Hematopoietic multipotent progenitor cell treated with erythropoietin and hydrocortisone succinate and interleukin-3 and kit ligand, for 17 days (in vitro differentiated cells): ENCODE results near the gene TTLL10.

Source experiments
- DNase-seq: peaks from one replicate; pipeline ENCODE4 v3.0.0-alpha.2; 2015; ENCODE audit warnings: low spot score

The TTLL10 gene

DNA sequence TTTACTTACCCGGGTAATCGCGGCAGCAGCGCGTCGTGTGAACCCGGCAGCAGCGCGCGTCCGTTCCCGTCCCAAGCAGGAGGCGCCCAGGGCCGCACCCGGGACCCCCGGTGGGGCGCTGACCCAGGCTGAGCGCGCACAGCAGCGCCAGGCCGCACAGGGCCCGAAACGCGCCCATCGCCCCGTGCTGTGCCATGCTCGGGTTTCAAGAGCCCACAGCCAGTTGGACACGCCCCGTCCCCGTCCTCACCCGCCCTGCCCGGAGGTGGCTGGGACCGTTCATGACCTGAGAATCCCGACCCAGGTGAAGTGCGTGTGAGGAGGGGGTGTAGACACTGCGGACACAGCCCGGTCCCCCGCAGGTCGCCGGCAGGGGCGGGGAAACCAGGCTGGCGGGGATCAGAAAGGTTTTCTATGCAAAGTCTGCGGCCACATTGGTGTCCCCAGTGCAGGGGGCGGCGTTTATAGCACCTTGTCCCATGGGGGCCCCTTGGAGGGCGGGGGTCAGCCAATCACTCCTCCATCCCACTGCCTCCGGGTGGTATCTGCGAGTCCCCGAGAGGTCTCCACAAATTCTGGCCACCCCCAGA is 32.8 kb downstream of the TTLL10 start, which contains the start of gene TNFRSF18:
Gene TNFRSF18 (minus strand): TSS at position 217 of the 590 bp plus-strand sequence. CDS start 21 bp downstream, at position 196.
- DNase-seq = no peak

DNA sequence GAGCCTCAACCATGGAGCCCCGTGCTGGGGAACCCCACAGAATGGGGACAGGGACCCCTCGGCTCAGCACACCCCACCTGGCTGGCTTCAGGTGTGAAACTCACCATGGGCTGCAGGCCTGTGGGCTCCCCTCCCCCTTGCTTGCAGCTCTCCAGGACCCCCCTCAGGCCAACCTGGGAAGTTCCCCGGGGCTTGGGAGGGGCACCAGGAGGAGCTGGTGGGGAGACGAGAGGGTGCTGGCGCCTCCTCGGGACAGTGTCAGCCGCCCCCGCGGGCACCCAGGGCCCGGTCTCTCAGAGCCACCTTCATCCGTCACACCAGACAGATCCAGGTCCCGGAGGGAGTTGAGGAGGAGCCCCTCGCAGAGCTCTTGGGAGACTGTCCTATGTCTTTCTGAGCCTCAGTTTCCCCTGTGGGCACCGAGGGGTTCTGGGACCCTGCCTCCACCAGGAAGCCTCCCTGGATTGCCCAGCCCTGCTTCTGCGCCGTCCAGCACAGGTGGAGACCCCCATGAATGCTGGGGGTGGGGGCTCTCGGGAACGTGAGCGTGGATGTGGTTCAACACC is 33.4 kb downstream of the TTLL10 start:
- no peak for DNase-seq

DNA sequence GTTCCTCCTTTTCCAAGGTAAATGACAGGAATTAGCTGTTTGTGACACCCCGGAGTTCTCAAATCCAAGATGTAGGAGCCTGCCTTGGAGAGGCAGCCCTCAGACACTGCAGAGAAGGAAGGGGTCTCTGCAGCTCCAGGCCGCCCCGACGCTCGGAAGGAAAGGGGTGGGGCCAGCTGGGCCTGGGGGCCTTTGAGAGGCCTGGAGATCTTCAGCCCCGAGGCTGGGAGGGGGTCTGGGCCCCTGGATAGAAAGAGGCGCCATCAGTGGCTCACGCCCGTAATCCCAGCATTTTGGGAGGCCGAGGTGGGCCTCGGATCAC is 33.9 kb downstream of the TTLL10 start:
- no peak for DNase-seq

DNA sequence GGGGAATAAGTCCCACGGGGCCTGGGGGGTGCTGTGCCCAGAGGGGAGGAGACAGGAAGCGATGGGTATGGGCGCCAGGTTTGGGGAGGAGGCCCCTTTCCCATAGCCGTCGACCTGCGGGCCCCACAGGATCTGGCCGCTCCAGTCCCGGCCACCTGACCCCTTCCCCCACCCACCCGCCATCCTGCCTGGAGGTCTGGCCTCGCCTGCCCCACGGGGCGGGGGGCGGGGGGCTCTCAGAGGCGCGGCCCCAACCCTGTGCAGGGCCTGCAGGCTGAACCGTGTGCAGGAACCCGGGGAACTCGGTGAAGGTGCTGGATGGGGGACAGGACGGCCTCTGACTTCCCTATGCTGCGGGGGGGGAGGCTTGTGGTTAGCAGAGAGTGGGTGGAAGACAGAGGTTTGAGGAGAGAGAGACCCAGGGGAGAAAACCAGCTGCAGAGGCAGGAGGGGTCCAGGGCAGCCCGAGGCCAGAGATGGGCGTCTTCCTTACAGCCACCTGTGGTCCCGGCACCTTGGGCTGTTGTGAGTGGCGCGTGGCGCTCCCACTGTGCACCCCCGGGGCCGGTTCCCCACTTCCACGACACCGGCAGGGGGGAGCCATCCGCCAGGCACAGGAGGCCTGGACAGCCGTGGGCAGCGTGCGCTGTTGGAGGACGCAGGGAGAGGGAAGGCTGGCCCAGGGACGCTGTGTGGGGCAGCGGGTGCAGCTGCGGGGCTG is 35.2 kb downstream of the TTLL10 start:
- no peak for DNase-seq

DNA sequence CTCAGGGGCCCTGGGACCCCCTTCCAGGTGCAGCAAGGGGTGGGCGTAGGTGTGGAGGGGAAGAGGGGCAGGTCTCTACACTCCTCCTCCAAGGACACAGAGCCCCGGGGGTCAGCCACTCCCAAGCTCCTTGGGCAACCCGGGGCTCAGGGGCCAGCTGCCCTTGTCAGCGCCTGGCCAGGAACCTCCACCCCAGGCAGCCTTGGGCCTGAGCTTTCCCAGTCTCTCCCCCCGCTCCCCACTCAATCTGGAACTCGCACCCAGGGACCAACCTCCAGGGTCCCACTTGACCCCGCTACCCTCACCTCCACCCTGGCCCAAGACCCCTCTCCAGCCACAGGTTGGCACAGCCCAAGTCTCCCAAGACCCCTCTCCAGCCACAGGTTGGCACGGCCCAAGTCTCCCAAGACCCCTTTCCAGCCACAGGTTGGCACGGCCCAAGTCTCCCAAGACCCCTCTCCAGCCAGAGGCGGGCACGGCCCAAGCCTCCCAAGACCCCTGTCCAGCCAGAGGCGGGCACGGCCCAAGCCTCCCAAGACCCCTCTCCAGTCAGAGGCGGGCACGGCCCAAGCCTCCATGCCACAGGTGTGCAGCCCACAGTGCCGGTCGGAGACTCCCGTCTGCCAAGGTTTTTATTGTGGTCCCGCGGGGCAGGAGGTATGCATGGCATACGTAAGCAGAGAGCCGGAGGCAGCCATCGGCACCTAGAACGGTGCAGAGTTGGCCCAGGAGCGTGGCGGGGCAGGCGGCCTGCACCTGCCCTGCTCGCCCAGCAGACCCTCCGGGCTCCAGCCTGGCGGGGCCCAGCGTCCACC is 37.3 kb downstream of the TTLL10 start:
- no peak for DNase-seq

DNA sequence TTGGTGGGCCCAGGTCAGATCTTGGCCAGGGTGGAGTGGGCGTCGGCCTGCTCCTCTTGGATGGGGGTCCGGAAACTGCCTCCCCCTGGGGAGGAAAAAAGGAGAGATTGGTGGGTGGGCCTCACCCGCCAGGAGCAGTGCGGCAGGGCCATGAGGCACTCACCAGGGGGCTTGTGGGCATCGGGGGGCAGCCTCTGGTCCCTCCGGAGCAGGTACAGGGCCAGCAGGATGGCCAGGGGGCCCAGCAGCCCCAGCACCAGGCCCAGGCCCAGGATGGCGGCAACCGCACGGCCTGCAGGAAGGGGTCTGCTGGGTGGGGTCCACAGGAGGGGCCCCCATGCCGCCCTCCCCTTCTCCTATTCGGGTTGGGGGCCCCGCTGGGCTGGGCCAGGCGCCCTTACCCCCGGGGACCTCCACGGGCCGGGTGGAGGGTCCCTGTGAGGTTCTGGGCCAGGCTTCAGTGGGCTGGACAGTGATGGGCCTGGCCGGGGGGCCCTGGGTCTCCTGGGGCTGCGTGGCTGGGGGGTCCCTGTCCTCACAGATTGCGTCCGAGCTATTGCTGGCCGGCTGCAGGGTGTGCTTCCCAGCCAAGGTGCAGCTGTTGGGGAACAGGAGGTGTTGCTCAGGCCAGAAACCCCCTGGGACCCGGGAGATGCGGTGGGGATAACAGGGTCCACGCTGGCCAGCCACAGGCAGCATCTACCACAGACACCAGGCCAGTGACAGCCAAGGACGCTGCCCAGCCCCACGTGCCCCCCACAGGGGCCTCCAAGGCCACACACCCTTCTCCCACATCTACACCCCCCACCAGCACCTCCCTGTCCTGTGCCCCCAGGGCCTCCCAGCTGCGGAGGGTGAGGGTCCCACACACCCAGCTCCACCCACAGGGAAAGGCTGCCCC is 38.1 kb downstream of the TTLL10 start:
- DNase-seq = no peak

DNA sequence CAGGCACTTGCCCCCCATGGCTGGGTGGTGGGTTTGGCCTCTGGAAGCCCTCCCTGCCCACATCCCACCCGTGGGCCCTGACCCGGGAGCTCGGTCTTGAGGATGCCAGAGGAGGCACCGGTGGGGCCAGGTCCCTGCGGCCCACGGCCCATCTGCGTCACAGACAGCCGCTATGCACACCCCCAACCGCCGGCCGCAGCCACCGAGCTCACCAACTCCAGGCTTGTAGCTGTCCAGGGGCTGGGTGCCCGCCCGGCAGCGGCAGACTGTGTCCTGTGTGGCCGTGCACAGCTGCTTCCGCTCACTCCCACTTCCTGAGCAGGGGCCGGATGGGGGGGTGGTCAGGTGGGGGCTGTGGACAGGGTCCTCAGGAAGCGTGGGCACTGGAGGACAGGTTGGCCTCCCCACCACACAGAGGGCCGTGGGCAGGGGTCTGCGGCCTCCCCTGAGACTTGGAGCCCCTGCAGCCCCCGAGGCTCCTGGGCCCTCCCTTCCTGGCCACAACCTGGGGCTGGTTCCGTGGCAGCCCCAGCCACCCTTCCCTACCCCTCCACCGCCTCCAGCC is 39.2 kb downstream of the TTLL10 start:
- DNase-seq = no peak

DNA sequence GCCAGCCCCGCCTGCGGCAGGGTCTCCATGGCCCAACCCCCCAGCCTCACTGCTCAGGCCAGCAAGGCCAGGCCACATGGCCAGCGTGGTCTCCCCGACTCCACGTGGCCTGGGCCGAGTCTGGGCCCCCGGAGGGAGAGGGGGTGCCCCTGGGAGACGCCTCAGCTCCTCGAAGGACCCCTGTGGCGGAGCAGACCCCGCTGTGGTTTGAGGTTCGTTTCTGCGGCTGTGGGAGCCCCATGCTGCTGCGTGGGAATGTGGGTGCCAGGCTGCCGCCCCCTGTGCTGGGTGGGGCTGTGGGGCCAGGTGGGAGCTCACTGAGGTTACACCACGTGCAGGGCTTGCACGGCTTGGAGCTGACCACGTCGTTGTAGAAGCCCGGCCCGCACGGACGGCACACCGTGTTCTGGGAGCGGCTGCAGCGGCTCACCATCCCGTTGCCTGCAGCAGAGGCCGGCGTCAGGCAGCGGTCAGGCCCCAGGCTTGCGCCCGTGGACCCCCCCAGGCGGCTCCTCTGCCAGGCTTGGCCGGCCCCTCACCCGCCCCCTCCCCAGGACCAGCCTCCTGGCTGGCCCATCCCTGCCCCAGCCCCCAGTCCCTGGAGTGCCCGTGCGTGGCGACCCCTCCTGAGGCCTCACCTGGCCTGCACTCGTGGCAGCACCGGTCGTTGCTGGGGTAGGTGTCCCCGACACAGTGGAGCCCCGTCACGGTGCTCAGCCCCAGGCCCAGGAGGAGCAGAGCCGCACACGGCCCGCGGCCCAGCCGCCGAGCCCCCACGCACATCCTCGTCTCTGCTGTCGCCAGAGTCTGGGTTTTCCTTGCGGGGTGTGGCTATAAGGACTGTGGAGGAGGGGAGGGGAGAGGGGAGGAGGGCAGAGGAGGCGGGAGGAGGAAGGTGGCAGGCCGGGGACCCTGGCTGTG is 39.9 kb downstream of the TTLL10 start, which contains the start of gene TNFRSF4:
Gene TNFRSF4 (minus strand): TSS at position 809 of the 921 bp plus-strand sequence. CDS start 26 bp downstream, at position 783.
- no peak for DNase-seq

DNA sequence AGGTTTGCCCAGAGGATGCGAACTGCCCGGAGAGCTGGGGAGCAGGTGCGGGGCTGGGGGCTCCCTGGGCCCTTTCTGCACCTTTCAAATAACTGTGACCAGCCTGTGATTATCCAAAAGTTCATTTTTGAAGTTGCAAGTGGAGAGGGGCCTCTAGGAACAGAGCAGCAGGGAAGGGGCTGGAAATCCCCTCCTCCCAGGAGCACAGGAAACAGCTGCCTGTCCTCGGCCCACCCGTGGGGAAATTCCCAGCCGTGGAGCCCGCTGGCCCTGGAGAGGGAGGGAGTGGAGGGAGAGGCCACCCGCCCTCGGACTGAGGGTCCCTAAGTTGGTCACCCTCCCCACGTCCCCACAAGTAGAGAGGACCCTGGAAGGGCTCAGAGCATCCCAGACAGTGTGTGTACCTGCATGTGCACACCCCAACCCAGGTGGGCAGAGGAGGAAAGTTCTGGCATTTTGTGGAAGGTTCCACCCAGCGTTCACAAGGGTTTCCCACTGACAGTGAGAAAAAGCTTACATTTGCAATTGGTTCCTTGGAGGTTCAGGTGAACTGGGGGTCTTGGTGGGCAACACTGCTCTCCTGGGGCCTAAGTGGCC is 41.5 kb downstream of the TTLL10 start:
- DNase-seq = no peak

DNA sequence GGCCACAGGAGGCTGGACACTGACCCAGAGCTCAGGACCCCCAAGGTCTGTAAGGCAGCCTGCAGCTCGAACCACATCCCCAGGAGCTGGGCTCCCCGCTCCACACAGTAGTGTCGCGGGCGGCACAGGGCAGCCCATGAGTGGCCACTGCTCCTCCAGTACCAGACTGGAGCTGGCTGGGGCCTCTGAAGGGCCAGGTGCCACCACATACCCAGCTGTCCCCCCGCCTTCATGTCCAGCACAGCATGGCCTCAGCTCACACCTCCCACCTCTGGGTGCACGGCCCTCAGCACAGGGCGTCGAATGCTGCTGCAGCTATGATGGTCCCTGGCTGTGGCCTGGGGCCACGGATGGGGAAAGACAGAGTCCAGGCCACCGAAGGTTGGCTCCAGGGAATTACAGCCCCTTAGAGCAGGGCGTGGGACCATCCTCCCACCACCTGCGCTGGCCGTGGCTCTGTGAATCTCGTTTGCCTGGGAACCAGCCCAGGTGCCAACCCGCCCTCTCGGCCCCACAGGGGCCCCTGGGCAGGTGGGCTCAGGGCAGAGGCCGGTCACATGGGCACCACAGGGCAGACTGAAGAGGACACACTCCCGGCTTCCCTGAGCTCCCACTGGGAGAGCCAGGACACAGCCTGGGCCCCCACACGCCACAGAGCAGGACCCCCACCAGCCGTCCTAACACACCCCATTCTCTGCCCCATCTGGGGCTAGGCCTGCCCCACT is 42.4 kb downstream of the TTLL10 start:
- DNase-seq = no peak

DNA sequence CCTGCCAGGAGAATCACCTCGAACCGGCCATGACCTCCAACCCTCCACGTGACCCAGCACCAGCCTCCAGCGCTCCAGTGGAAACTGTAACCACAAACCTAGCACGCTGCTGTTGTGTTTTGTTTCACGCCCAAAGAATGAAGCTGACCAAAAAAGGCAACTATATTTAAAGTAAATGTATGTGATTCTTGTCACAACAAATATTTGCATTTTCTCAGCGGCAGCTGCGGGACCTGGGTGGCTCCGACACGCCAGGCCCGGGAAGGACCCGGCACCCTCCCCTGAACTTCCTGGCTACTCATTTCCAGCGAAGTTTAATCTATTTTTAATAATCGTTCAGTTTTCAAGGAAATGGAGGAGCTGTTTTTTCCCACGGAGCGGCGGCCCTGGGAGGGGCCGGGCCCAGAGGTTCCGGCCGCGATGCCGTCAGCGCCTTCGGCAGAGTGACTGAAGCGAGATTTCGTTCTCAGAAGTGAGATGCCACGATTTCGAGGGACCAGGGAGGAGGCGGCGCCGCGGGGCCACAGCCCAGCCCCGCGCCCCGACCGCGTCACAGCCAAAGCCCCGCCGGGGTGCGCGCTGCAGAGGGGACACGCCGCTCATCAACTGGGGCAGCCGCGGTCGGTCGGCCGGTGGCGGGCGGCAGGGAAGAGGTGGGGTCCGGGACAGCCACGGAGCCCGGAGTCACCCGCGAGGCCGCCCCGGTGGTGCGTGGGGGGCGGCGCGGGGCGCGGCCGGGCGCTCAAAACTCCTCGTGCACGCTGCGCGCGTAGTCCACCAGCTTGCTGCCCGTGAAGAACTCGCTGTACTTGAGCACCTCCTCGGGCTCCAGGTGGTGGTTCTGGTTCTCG is 43.3 kb downstream of the TTLL10 start:
- DNase-seq = no peak

DNA sequence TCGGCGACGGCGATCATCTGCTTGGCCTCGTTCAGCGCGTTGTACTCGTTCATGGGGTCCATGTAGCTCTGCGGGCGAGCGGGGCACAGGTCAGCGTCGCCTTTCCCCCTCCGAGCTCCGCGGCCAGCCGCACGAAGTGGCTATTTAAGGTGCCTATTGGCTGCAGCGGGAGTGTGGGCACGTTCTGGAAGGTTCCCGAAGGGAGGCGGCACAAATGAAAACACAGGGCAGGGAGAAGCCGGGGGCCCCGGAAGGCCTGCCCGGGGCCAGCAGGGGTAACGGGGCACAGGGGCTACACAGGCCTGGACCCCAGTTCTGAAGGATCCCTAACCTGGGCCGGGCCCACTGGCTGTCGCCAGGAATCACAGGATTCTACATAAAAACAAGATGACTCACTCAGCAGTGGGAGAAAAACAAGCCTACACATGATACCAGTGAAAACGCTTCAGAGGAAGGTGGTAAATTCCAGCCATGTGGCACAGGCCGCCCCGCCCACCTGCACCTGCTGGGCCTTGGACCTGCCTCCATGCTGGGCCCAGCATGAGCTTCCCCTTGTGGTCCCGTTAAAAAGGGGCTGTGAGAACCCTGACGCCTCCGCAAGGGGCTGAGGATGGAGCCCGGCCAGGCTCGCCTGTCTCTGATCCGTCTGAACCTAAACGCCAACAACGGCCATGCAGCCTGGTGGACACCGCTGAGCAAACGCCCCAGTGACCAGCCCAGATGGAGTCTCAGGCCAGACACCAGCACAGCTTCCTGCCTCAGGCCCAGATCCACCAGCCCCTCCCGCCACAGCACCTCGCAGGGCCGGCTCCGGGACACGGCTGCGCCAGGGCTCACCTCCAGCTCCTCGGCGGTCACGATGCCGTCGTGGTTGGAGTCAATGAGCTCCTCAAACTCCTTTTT is 44.2 kb downstream of the TTLL10 start:
- no peak for DNase-seq

DNA sequence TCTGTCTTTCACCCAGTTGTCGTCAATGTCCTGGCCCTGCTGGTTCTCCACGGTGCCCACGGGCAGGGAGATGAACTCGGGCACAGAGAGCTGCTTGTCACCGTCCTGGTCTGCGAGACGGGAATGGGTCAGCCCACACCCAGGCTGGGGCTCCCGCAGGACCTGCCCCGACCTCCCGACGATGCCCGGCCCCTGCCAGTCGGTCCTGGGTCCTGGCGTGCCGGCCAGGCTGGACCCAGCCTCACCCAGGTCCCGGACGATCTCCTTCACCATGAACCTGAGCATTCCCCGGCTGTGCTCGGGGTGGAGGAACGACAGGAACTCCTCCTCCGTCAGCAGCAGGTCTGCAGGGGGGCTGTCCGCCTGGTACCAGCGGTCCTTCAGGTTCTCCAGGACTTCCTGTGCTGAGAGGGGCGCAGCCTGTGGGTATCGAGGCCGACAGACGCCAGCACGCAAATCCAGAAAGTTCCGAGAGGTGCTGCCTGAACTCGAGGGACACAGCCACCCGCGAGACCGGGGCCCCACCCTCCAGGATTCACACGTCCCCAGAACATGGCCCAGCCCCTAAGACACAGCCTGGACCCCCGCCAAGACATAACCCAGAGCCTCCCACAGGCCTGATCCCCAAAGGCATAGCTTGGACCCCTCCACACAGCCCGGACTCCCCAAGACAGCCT is 45.0 kb downstream of the TTLL10 start:
- DNase-seq = no peak

DNA sequence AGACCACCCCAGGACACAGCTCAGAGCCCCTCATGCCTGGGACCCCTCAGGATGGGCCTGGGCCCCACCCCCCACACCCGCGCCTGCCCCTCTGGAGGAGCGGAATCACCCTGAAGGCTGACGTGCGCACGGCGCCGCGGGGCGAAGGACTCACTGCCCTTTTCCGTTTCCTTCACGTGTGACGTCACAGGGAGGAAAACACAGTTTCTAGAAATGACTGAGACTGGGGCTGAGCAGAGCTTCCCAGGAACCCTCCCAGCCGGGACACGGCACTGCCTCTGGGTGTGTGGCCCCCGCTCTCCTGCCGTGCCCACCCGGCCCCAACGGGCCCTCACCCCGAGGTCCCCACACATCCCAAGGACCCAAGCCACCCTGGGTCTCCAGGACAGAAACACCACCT is 45.7 kb downstream of the TTLL10 start:
- no peak for DNase-seq

DNA sequence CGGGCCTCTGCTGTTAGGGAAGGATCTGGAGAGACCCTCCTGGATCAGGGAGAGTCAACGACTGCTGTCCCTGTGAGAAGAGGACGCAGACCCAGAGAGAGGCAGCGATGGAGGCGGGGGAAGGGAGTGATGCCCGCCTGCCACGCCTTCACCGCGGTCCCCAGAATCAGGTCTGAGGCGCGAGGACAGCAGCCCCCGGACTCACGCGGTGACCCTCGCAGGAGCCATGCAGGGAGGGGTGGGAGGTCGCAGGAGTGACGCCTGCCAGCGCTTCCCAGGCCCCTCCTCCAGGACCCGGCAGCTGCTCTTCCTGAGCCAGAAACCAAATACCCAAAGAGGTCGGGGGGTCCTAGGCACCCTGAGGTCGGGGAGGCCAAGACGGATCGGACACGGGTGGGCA is 46.5 kb downstream of the TTLL10 start:
- no peak for DNase-seq

DNA sequence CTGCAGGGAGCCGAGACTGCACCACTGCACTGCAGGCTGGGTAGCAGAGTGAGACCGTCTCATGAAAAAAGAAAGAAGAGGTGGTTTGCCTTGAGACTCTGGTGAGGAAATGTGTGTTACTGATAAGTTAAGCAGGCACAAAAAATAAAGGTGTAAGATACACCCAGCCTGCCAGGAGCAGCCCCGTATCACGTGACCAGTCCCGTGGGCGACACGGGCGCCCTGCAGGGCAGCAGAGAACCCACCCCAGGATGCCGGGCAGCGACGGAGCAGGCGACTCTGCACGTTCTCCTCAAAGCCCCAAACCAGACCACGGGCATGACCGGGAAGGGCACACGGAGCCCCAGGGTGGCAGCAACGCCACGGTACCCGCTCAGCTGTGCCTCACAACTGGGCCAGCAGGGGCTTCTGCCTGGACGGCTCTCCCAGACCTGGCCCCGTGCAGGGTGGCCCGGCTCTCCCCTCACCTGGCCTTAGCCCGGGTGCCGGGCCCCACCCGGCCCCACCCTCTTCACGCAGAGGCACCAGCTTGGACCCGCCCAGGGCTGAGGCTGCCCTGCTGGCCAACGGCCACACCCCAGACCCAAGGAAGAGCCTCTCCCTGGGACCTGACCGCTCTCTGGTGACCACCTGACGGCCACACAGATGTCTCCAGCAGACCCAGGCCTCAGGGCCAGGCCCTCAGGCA is 48.4 kb downstream of the TTLL10 start:
- peak; percentile 5 for DNase-seq
